GM18951 (cell line): ENCODE measurements around the gene DISP2.

Experiments used
- POLR2A ChIP-seq: IDR thresholded peaks from 4 replicates; pipeline ENCODE4 v1.6.1; 2011; ENCODE audit warnings: mild to moderate bottlenecking; ENCODE audit not compliant: insufficient read length, insufficient read depth; ENCODE audit errors: extremely low read depth
- in situ Hi-C: fragments of 300-500 bp; cut with MboI; formaldehyde crosslinking; loops from one replicate; pipeline ENCODE4 v1.12.0; 2022; ENCODE audit warnings: low sequenced_read_pairs, mixed read lengths, inconsistent platforms; ENCODE audit not compliant: unreplicated experiment

The DISP2 gene

DNA sequence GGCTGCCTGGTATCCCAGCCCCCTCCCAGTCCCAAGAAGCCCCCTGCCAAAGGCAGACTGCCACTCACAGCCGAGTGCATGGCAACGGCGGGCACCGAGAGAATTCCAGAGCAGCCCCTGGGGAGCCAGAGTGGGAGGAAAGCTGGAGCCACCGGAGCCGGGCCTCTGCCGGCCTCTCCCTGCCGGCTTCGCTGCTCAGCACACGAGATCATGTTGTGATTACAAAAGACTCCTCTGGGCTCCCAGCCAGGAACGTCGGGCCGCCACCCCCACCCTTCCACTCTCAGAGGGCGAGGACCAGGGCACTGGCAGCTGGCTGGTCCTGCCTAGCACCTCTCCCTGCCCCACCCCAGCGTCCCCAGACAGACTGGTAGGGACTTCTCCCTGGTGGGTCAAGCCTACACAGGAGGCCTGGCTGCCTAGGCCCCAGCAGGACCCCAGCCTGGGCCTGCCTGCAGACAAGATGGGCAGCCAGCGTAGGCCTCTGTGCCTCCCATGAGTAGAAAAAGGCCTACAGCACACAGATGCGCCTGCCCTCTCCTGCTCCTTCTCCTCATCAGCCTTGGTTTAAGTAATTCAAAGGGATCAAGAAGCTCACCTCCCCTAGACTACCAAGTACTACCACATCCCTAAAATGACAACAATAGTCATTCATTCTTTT is 17.1 kb upstream of the DISP2 start, which contains the start of gene CCDC9B:
Gene CCDC9B (minus strand): TSS at position 200 of the 661 bp plus-strand sequence. CDS start 120 bp downstream, at position 80.
- in situ Hi-C loops, result loop anchor here (10.0 kb wide), 1 partner anchor 84 kb away; no protein-coding TSS in a partner anchor
- TF ChIP-seq POLR2A, result no peak

DNA sequence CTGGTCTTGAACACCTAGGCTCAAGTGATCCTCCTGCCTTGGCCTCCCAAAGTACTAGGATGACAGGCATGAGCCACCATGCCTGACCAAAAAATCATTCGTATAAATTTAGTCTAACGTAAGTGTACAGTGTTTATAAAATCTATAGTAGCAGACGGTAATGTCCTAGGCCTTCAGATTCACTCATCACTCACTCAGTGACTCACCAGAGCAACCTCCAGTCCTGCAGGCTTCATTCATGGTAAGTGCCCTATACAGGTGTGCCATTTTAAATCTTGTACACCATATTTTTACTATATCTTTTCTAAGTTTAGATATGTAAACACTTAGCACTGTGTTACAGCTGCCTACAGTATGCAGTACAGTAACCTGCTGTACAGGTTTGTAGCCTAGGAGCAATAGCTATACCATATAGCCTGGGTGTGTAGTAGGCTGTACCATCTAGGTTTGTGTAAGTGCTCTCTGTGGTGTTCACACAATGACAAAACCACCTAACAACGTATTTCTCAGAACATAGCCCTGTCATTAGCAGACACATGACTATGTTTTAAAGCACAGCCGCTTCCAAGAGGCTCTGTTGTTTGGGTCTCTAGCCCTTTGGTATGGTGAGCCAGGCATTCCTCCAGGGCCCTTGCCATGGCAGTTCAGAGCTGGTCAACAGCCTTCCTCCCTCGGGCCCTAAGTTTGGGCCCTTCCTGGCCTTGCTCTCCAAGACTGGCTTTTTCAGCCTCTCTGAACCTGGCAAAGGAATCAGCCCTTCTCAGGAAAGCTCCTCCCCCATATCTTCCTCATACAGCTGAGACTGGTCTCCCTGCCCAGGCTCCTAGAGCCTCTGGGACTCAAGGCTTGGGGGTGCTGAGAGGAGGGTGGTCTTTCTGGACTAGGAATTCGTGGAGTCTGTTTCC is 15.4 kb upstream of the DISP2 start:
- in situ Hi-C loops, result loop anchor here (10.0 kb wide), 1 partner anchor 82 kb away; no protein-coding TSS in a partner anchor
- no peak for TF ChIP-seq POLR2A

DNA sequence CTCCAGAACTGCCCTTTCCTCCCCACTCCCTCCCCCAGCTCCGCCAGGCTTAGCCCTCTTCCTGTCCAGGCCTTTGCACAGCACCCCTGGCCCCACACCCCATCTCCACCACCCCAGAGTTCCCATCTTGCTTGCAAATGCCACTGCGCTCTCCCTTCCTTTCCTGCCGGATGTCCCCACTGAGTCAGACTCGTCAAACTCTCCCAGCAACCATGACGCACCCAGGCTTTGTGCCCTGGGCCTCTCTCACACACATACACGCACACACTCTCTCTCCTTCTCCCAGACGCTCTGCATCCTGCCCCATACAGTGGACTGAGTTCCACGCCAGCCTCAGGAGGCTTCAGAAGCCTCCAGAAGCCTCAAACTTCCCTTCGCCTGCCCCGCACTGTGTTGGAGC is 14.5 kb upstream of the DISP2 start:
- no peak for TF ChIP-seq POLR2A
- in situ Hi-C loops, result loop anchor here (10.0 kb wide), 1 partner anchor 81 kb away; no protein-coding TSS in a partner anchor

DNA sequence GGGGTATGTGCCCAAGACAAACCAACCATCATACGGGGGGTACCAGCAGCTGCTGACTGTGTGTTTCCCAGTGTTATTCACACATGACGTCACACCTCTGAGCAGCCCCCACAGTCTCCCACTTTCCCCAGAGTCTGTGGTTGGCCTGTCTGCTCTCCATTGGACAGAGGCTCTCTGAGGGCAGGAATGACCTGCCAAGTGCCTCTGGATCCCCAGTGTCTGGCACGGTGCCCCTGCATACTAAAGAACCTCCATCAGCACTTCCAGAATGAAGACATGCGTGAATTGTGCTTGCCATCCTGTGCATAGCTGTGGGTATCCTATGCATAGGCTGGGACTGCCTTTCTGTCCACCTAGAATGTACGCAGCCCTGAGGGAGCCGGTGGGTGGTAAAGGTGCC is 13.8 kb upstream of the DISP2 start:
- no peak for TF ChIP-seq POLR2A
- in situ Hi-C loops, result loop anchor here (10.0 kb wide), 1 partner anchor 81 kb away; no protein-coding TSS in a partner anchor

DNA sequence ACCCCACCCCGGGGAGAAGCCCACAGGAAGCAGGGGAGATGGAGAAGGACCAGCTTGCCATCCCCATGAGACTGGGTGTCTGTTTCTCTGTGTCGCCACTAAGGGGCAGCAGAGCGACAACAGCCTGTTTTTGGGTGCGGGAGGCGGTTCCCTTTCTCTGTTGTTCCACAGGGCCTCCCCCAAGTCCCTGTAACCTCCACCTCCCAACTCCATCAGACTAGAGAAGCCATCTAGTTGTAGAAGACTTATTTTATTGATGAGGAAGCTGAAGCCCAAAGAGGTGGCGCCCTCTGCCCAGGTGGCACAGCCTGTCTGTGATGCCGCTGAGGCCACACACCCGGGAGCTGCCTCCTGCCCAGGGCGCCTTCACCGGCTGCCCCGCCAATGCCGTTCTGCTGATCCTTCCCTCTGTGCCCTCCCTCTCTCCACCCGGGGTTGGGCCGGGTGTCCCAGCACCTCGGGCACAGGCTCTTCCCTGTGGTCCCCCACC is 13.3 kb upstream of the DISP2 start:
- no peak for TF ChIP-seq POLR2A
- in situ Hi-C loops, result loop anchor here (10.0 kb wide), 1 partner anchor 80 kb away; no protein-coding TSS in a partner anchor

DNA sequence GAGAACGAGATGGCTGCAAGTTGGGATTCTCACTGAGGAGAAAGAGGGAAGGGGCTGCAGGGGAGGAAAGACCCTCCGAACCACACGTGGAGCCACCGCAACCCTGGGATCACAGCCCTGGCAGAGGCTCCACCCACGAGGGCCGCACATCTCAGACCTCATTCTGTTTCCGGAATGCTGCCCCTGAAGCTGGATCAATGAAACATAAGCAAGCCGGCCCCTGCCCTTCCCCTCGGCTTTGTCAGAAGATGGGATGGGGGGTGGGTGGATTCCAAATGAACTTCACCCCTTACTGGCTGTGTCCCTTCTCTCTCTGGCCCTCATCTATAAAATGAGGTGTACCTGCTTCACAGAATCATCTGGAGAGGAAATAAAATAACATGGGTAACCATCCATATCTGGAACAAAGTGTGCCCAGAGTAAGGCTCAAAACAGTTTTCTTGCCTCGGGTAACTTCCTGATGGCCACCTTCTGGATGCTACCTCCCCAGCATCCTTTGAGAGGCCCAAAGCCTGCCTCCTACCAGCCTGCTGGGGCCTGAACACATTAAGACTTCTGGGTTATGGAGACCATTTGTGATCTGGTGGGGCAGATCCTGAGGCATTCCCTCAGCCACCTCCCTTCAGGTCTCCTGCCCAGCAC is 12.7 kb upstream of the DISP2 start:
- no peak for TF ChIP-seq POLR2A
- in situ Hi-C loops, result loop anchor here (10.0 kb wide), 1 partner anchor 79 kb away; no protein-coding TSS in a partner anchor

DNA sequence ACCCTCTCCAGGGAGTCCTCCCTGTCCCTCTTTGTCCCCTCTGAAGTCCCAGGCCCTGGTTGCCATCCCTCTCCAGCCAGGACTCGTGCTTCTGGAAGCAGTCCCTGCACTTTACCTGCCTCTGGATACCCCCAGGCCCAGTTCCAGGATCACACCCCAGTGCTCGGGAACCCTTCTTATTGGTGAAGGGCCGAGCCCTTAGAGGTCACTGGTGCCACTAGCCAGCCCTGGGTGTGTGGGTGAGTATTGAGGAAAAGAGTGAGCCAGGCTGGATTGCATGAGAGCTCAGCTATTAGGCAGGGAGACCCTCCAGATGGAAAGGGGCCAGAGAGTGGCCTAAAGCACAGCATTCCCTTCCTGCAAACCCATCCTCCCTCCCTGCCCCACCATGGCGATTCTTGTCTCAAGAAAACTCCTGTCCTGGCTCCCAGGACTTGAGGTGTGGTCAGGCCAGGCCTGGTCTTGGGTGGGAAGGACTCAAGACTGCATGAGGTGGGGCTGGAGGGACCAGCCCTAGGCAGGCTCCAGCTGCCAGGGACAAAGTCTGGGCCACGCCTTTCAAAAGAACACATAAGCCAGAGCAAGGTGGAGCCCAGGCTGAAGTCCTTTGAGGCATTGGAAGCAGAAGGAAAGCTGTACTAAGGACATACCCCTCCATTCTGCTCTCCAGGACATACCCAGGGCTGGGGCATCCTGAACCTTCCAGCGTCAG is 12.0 kb upstream of the DISP2 start:
- no peak for TF ChIP-seq POLR2A
- in situ Hi-C loops, result loop anchor here (10.0 kb wide), 1 partner anchor 79 kb away; no protein-coding TSS in a partner anchor

DNA sequence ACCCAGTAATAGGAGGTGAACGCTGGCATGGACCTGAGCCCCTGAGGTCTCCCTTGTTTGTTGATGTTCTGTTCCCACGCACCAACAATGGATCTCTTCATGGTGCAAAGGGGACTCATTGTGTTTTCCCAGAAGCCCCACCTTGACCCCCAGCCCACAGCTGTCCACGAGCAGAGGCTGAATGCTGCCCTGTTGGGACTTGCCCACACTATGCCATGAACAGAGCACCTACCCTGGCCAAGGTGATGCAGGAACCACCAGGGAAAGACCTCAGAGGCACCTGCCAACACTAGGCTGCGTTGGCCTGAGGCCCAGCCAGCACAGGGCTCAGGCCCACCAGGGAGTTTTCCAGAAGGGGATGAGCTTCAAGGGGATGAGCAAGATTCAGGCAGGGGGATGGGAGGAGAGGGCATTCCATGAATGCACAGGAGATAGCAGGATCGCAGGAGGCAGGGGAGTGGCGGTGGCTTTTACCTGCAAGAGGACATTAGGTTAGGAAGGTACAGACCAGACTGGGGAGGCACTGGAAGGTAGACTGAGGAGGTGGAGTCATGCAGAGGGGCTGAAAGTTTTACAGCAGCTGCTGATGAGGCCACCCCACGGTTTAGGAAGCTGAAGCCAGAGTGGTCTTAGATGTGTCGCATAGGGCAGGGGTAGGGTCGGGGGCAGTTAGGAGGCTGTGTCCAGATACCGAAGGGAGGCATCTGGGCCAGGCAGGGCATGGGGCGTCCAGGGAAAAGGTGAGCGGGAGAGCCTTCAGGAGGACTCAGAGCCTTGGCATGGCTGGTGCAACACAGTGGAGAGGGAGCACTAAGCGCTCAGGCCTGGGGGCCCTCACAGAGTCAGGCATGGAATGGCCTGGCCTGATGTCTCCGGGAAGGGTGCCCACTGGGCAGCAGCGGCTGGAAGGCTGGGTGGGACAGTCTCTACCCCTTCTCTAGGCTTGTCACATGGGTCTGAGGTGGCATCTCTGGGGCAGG is 11.2 kb upstream of the DISP2 start:
- TF ChIP-seq POLR2A, result no peak
- in situ Hi-C loops, result loop anchor here (10.0 kb wide), 1 partner anchor 78 kb away; no protein-coding TSS in a partner anchor

DNA sequence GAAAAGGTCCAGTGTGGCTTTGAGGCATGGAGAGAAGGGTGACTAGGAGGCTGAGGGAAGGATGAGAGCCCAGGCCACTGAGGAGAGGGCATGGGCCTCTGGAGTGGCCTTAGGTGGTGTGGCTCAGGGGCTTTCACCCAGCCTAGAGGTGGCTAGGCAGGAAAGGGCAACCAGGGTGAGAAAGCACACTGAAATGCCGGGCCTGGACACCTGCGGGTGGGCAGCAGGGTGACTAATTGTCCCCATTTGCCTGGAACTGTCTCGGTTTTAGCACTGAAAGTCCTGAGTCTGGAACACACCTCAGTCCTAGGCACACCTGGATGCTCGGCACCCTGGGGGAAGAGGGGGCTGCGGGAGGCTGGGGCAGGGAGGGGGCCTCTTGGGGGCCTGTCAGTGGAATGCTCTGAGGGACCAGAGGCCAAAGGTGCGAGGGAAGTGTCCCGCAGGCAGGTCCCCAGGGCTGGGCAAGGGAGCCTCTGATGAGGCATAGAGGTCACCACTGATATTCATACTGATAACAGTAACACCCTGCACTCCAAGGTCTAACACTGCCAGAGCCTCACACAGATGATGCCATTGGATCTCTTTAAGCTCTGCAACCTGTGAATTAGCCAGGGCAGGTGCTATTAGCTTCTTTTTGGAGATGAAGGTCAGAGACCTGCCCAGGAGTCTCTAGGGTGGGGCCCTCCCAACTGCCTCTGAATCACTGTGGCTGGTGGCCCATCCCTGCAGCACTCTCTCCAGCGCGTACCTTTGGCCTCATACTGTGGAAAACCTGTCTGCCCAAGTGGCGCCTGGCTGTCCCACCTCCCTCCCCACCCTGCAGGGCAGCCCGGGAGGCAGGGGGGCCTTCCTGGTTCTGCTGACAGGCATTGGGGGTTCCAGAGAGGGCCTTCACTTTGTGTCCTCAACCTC is 10.2 kb upstream of the DISP2 start:
- in situ Hi-C loops, result loop anchor here (10.0 kb wide), 1 partner anchor 77 kb away; no protein-coding TSS in a partner anchor
- no peak for TF ChIP-seq POLR2A

DNA sequence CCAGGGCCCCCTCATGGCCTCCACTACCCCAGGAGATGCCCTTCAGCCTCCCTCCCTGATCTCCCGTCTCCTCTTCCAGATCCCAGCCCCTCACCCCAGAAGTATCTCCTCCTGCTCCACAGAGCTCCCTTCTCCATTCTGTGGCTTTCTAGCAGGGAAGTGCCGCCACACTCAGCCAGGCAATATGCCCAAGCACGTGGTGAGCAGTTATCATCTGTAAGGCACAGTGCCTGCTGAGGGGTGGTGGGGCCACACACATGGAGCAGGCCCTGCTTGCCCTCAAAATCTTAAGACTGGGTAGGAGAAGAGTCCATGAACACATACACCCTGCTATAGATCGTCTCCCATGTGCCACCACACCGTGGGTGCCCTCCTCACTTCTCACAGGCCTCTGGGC is 9.5 kb upstream of the DISP2 start:
- in situ Hi-C loops, result loop anchor here (10.0 kb wide), 1 partner anchor 76 kb away; no protein-coding TSS in a partner anchor
- TF ChIP-seq POLR2A, result no peak

DNA sequence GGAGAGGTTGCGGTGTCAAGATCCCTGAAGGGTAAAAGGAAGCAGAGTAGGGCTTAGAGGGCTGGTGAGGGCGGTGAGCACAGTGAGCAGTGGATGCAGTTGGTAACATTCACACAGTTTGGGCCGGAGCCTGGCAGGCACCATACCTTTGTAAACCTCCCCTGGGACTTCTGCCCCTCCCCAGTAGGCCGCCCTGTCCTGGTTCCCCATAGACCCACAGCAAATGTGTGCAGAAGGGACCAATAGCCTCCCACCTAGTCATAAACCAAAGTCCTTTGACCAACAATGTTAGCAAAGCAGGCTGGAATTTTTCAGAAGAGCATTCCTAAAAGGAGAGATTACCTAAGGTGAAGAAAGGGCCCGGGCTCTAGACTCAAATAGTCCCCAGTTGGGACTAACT is 8.9 kb upstream of the DISP2 start:
- in situ Hi-C loops, result loop anchor here (10.0 kb wide), 1 partner anchor 76 kb away; no protein-coding TSS in a partner anchor
- TF ChIP-seq POLR2A, result no peak
